ENCODE measurements around the gene ANKRD34B. TPM values are rescaled to one million over a fixed set of nuclear protein-coding genes. Genes with fewer than 3 reads are reported as not detected.

The ANKRD34B gene
- 0.07 and 0.19 TPM in 2 replicates for total RNA-seq (ENCODE audit: low replicate concordance)
- long read RNA-seq, result 0 reads

GRCh38 chr5:80569961-80570786 lies at the start of gene ANKRD34B:
ANKRD34B (minus strand) TSS chr5:80570280; CDS start chr5:80560019, 10,261 bp downstream.
- Mint-ChIP-seq H3K9me3 (no peaks in the 10 kb centered on the region), H3K4me3 (peak within 1 kb of the TSS; percentile 88), H3K27me3 (peaks cover 84% of the 10 kb centered on the region), H3K27ac (no peak within 1 kb of the TSS), H3K4me1 (ENCODE audit: unreplicated experiment) (peaks cover 3% of the 10 kb centered on the region), H3K36me3 (peaks cover 5% of the 10 kb centered on the region)
- TF ChIP-seq, protein P1, sequence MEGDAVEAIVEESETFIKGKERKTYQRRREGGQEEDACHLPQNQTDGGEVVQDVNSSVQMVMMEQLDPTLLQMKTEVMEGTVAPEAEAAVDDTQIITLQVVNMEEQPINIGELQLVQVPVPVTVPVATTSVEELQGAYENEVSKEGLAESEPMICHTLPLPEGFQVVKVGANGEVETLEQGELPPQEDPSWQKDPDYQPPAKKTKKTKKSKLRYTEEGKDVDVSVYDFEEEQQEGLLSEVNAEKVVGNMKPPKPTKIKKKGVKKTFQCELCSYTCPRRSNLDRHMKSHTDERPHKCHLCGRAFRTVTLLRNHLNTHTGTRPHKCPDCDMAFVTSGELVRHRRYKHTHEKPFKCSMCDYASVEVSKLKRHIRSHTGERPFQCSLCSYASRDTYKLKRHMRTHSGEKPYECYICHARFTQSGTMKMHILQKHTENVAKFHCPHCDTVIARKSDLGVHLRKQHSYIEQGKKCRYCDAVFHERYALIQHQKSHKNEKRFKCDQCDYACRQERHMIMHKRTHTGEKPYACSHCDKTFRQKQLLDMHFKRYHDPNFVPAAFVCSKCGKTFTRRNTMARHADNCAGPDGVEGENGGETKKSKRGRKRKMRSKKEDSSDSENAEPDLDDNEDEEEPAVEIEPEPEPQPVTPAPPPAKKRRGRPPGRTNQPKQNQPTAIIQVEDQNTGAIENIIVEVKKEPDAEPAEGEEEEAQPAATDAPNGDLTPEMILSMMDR (conservative IDR thresholded peaks at IDR 0.05), result no peak
- no peak for DNase-seq (ENCODE audit: extremely low spot score, unreplicated experiment)

DNA sequence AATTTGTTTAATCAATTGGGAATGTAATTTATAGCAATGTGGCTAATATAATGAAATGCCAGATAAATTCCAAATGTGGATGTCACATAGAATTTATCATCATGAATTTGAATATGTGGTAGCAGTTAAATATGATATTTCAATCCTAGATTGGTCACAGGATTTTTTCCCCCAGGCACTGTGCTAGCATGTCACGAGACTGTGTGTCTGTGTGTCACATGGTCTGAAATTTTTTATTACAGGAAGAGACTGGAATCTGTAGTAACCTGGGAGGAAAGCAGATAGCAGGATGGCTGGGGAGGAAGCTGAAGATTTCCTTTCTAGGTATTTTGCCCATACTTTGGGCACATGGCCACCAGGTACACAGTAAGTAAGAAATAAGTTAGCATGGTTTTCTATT lies 49.0 kb upstream of the ANKRD34B start:
- H3K4me1 Mint-ChIP-seq (ENCODE audit: unreplicated experiment), result no peaks in the 10 kb centered on the region
- no peak overlapping the region for H3K4me3 Mint-ChIP-seq
- no peak for DNase-seq (ENCODE audit: extremely low spot score, unreplicated experiment)
- TF ChIP-seq, protein P1 (conservative IDR thresholded peaks at IDR 0.05), result no peak
- peaks cover 4% of the 10 kb centered on the region for H3K9me3 Mint-ChIP-seq
- no peak overlapping the region for H3K27ac Mint-ChIP-seq
- peaks cover 8% of the 10 kb centered on the region for H3K27me3 Mint-ChIP-seq
- H3K36me3 Mint-ChIP-seq, result peaks cover 10% of the 10 kb centered on the region

DNA sequence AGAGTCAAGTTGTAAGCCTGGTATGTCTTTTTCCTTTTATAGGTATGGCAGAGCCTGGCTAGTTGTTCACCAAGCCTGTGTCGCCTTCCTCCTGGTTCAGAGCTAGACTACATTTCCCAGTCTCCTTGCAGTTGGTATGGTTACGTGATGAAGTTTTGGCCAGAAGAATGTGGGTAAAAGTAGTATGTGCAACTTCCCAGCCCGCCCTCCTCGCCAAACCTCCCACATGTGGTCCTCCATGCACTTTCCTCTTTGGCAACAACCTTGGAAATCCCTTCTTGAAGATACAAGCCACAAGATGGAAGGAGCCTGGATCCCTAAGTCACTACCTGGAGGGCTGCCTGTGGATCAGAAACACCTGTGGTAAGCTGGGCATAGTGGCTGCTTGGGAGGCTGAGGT lies 48.4 kb upstream of the ANKRD34B start:
- no peaks in the 10 kb centered on the region for H3K4me1 Mint-ChIP-seq (ENCODE audit: unreplicated experiment)
- DNase-seq (ENCODE audit: extremely low spot score, unreplicated experiment), result no peak
- peaks cover 8% of the 10 kb centered on the region for H3K27me3 Mint-ChIP-seq
- TF ChIP-seq, protein P1 (conservative IDR thresholded peaks at IDR 0.05), result no peak
- no peak overlapping the region for H3K4me3 Mint-ChIP-seq
- peaks cover 4% of the 10 kb centered on the region for H3K9me3 Mint-ChIP-seq
- H3K27ac Mint-ChIP-seq, result no peak overlapping the region
- peaks cover 10% of the 10 kb centered on the region for H3K36me3 Mint-ChIP-seq

DNA sequence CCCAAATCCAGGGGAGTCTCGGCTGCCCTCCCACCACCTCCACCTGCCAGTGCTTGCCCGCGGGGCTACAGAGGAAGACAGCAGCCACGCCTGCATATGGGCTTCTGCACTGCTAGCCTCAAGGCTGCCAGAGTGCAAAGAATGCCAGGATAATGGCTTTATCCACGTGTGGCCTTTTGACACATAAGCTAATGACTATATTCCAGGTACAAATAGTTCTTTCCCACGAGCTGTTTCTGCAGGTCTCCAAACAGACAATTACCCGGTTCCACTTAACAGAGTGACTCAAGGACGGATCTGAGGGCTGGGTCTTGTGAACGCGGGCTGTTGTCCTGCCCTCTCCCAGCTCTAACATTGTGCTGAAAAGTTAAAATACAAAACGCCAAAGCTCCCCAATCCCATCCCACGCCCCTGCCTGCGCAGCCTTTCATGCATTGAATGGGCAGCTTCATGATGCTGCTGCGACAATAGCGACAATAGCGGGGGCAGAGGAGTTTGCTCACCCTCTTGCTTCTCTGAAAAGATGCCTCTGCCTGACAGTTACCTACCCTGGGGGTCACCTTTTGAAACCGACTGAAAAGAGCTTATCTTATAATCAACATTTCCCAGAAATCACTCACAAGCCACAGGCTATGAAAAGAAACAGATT lies 45.3 kb upstream of the ANKRD34B start:
- no peak overlapping the region for H3K4me3 Mint-ChIP-seq
- DNase-seq (ENCODE audit: extremely low spot score, unreplicated experiment), result no peak
- H3K36me3 Mint-ChIP-seq, result no peaks in the 10 kb centered on the region
- H3K27me3 Mint-ChIP-seq, result peaks cover 8% of the 10 kb centered on the region
- H3K27ac Mint-ChIP-seq, result peak overlapping the region; percentile 10
- no peaks in the 10 kb centered on the region for H3K9me3 Mint-ChIP-seq
- TF ChIP-seq, protein P1 (conservative IDR thresholded peaks at IDR 0.05), result no peak
- no peaks in the 10 kb centered on the region for H3K4me1 Mint-ChIP-seq (ENCODE audit: unreplicated experiment)

- DNase-seq (ENCODE audit: extremely low spot score, unreplicated experiment), result no peak
- Mint-ChIP-seq H3K27me3 (no peaks in the 10 kb centered on the region), H3K9me3 (no peaks in the 10 kb centered on the region), H3K4me3 (no peak overlapping the region), H3K4me1 (ENCODE audit: unreplicated experiment) (no peaks in the 10 kb centered on the region), H3K36me3 (no peaks in the 10 kb centered on the region), H3K27ac (no peak overlapping the region)
- TF ChIP-seq, protein P1 (conservative IDR thresholded peaks at IDR 0.05), result no peak
Measured at GRCh38 chr5:80609692-80610091, 39.6 kb upstream of the ANKRD34B start.

Measured in type B pancreatic cell (in vitro differentiated cells).